Endothelial cell of umbilical vein (primary cell): Measurements from ENCODE around the gene SFT2D2. TPM values are rescaled to one million over a fixed set of nuclear protein-coding genes. Genes with fewer than 3 reads are reported as not detected.

Experiments
- BruUV-seq: library from RNA; stranded (reverse); fragments of 400-500 nt; replicated peaks from 2 replicates; lab custom pipeline; 2021; lab: Mats Ljungman, UMichigan
- CTCF ChIA-PET: fragments of 300-600, 350-600 bp; sonication (Branson Sonifier 250); formaldehyde crosslinking; loops from one replicate; lab custom pipeline; 2021; ENCODE audit warnings: antibody characterized with exemption, inconsistent platforms; lab: Charles Lee
- POLR2A ChIA-PET: fragments of 300-600, 350-600 bp; sonication (Branson Sonifier 250); formaldehyde crosslinking; loops from one replicate; lab custom pipeline; 2021; ENCODE audit warnings: antibody characterized with exemption, inconsistent platforms; lab: Charles Lee
- DNase-seq: peaks from one replicate; pipeline ENCODE4 v3.0.0-alpha.2; 2011; ENCODE audit warnings: low read depth, low spot score
- FAIRE-seq: peaks from 2 replicates; lab custom pipeline; 2011; peaks lifted over from hg19 to GRCh38; lab: Jason Lieb, UNC
- H2AFZ ChIP-seq: 2 replicates; pipeline ENCODE4 v1.6.0; 2012; ENCODE audit warnings: low read depth, low read length, control low read depth, inconsistent platforms
- H3K27ac ChIP-seq: 2 replicates; pipeline ENCODE4 v1.5.1; 2011; ENCODE audit warnings: low read depth, mild to moderate bottlenecking, control low read depth, low read length, moderate library complexity; ENCODE audit not compliant: insufficient read depth
- H3K27me3 ChIP-seq, 2 experiments: 2 replicates each; pipeline versions ENCODE4 v1.6.0 to v1.6.1; 2011; ENCODE audit warnings: low read length in 2 of 2, mixed read lengths in 1 of 2; ENCODE audit not compliant: control insufficient read depth in 2 of 2, insufficient read depth in 2 of 2
- H3K36me3 ChIP-seq, 2 experiments: 2 replicates in 1 of 2; 3 replicates in 1 of 2; pipeline ENCODE4 v1.5.1; 2011; ENCODE audit warnings: low read length in 2 of 2, mild to moderate bottlenecking in 1 of 2, moderate library complexity in 1 of 2; ENCODE audit not compliant: control insufficient read depth in 2 of 2, insufficient read depth in 2 of 2; ENCODE audit errors: extremely low read depth in 1 of 2
- H3K4me1 ChIP-seq: 3 replicates; pipeline ENCODE4 v1.5.1; 2011; ENCODE audit warnings: mild to moderate bottlenecking, low read length; ENCODE audit not compliant: control insufficient read depth, insufficient read depth; ENCODE audit errors: extremely low read depth
- H3K4me2 ChIP-seq: 2 replicates; pipeline ENCODE4 v1.6.1; 2011; ENCODE audit warnings: low read length, control low read depth, mixed read lengths; ENCODE audit not compliant: insufficient read depth
- H3K4me3 ChIP-seq, 3 experiments: fragments of 200-600 bp in 1 of 3; sonication (generic), shearing (Covaris generic) in 1 of 3; replicated peaks in 1 of 3; 2 replicates each; pipeline ENCODE4 v1.5.1; 2011 to 2016; ENCODE audit warnings: control low read depth in 3 of 3, low read length in 3 of 3, mild to moderate bottlenecking in 2 of 3, inconsistent platforms in 1 of 3, low read depth in 1 of 3, moderate library complexity in 1 of 3; ENCODE audit not compliant: insufficient read depth in 1 of 3
- H3K79me2 ChIP-seq: 2 replicates; pipeline ENCODE4 v1.6.0; 2012; ENCODE audit warnings: low read length, inconsistent platforms; ENCODE audit not compliant: control insufficient read depth, insufficient read depth
- H3K9ac ChIP-seq: replicated peaks from 2 replicates; pipeline ENCODE3; 2011; ENCODE audit warnings: low read length, control low read depth; ENCODE audit not compliant: insufficient read depth; ENCODE audit errors: extremely low read depth
- H3K9me1 ChIP-seq: replicated peaks from 3 replicates; pipeline ENCODE4 v1.6.0; 2011; ENCODE audit warnings: mild to moderate bottlenecking, low read length; ENCODE audit not compliant: control insufficient read depth, insufficient read depth; ENCODE audit errors: extremely low read depth
- H3K9me3 ChIP-seq: replicated peaks from 2 replicates; pipeline ENCODE4 v1.5.1; 2012; ENCODE audit warnings: low read length, inconsistent platforms; ENCODE audit not compliant: control insufficient read depth, insufficient read depth
- H4K20me1 ChIP-seq: replicated peaks from 2 replicates; pipeline ENCODE3; 2011; ENCODE audit warnings: mild to moderate bottlenecking, low read length; ENCODE audit not compliant: control insufficient read depth, insufficient read depth; ENCODE audit errors: extremely low read depth
- CTCF ChIP-seq, 2 donors: IDR thresholded peaks; 1 replicate in 1 of 2; 2 replicates in 1 of 2; pipeline ENCODE4 v1.5.1; 2011; ENCODE audit warnings: low read length in 2 of 2, mild to moderate bottlenecking in 2 of 2, moderate library complexity in 2 of 2, control low read depth in 1 of 2, inconsistent platforms in 1 of 2, low read depth in 1 of 2; ENCODE audit not compliant: insufficient read depth in 1 of 2; ENCODE audit errors: extremely low read depth in 1 of 2
- EZH2 ChIP-seq: IDR thresholded peaks from 2 replicates; pipeline ENCODE4 v1.6.1; 2012; ENCODE audit warnings: borderline replicate concordance, low read depth, mild to moderate bottlenecking, moderate library complexity, low read length, inconsistent platforms; ENCODE audit not compliant: severe bottlenecking
- FOS ChIP-seq: IDR thresholded peaks from 2 replicates; pipeline ENCODE4 v1.6.1; 2011; ENCODE audit warnings: mild to moderate bottlenecking, low read length, moderate library complexity, borderline replicate concordance; ENCODE audit not compliant: insufficient read depth
- GATA2 ChIP-seq: IDR thresholded peaks from 2 replicates; pipeline ENCODE4 v1.7.0; 2011; ENCODE audit warnings: low read depth, mild to moderate bottlenecking, moderate library complexity, mixed read lengths, low read length; ENCODE audit not compliant: insufficient read length, insufficient read depth
- JUN ChIP-seq: IDR thresholded peaks from 2 replicates; pipeline ENCODE4 v1.6.1; 2011; ENCODE audit warnings: borderline replicate concordance, low read depth; ENCODE audit not compliant: insufficient read length, insufficient read depth
- MAX ChIP-seq: IDR thresholded peaks from 2 replicates; pipeline ENCODE4 v1.6.1; 2011; ENCODE audit not compliant: insufficient read depth, insufficient read length
- MYC ChIP-seq: IDR thresholded peaks from one replicate; pipeline ENCODE4 v1.6.1; 2011; ENCODE audit warnings: mild to moderate bottlenecking, low read depth, low read length
- POLR2A ChIP-seq: IDR thresholded peaks from 2 replicates; pipeline ENCODE4 v1.6.1; 2012; ENCODE audit warnings: low read depth, mild to moderate bottlenecking, control low read depth, low read length
- POLR2AphosphoS5 ChIP-seq: IDR thresholded peaks from 2 replicates; pipeline ENCODE4 v1.6.1; 2012; ENCODE audit warnings: low read depth, mild to moderate bottlenecking, control low read depth, low read length, moderate library complexity; ENCODE audit not compliant: insufficient read depth
- dilution Hi-C: fragments of 300-500 bp; cut with MboI; formaldehyde crosslinking; loops from one replicate; pipeline ENCODE4 v1.15.0; 2019; ENCODE audit warnings: low sequenced_read_pairs; ENCODE audit not compliant: extremely low pct_ligation_motif_present
- intact Hi-C: fragments of 100-400 bp; cut with micrococcal nuclease; formaldehyde crosslinking; loops from one replicate; pipeline ENCODE4 v1.10.0; 2022
- polyA plus RNA-seq, 4 experiments: library from polyadenylated mRNA; depleted of rRNA in 3 of 4; stranded (reverse) in 3 of 4; unstranded in 1 of 4; fragments of >200 nt; gene quantifications; 2 replicates each; pipeline versions ENCODE4 v1.2.1 to v1.2.3, GENCODE V29; 2011 to 2012; ENCODE audit warnings: missing spikeins in 1 of 4
- total RNA-seq: library from RNA; stranded (reverse); gene quantifications from 2 replicates; pipeline ENCODE4 v1.2.3, GENCODE V29; 2021

Gene SFT2D2
- total and polyA plus RNA-seq, 2 donors (not counting 3 experiments of a cell fraction or from before 2014, with no cell fraction given): 16.7 to 68.1 TPM

- Histone ChIP-seq H3K9me3 (no peaks in the 10 kb centered on the region), H2AFZ (no peak overlapping the region), H3K4me1 (peaks cover 23% of the 10 kb centered on the region), H3K9ac (no peak overlapping the region), H3K36me3 (peaks cover 9 to 19% of the 10 kb centered on the region in 2 experiments), H4K20me1 (no peaks in the 10 kb centered on the region), H3K4me3 (no peak overlapping the region), H3K27me3 (no peaks in the 10 kb centered on the region), H3K27ac (no peak overlapping the region), H3K9me1 (no peaks in the 10 kb centered on the region), H3K4me2 (no peak overlapping the region), H3K79me2 (peaks cover 50% of the 10 kb centered on the region)
- dilution Hi-C loops (no loop called here), intact Hi-C loops (loop anchor here (5.0 to 10.0 kb wide), 3 partner anchors 143 to 885 kb away; no protein-coding TSS in a partner anchor)
- POLR2A ChIA-PET: no interaction called here
- CTCF ChIA-PET: no interaction called here
- TF ChIP-seq MAX (no peak), EZH2 (no peak), FOS (no peak), CTCF (IDR thresholded peaks at IDR 0.05; ENCODE audit: extremely low read depth in 1 of 2, insufficient read depth in 1 of 2, low read depth in 1 of 2, low read length in 2 of 2) (no peak), MYC (no peak), GATA2 (no peak), JUN (no peak), POLR2AphosphoS5 (no peak), POLR2A (no peak)
- BruUV-seq: no TSS peak
- FAIRE-seq: no peak
- DNase-seq: no peak
Measured at GRCh38 chr1:168229893-168230292, 4.1 kb downstream of the SFT2D2 start.
